Measurements from ENCODE around the gene ZDHHC8. TPM values are rescaled to one million over a fixed set of nuclear protein-coding genes. Genes with fewer than 3 reads are reported as not detected.

Gene ZDHHC8
- total RNA-seq, 1 experiment from 2014 or later: 39.9 TPM

- CTCF ChIA-PET: no interaction called here
- Histone ChIP-seq H3K36me3 (ENCODE audit: control insufficient read depth, insufficient read depth, low read length) (peaks cover 11% of the 10 kb centered on the region), H3K9me3 (no peaks in the 10 kb centered on the region), H3K4me1 (no peaks in the 10 kb centered on the region), H3K27me3 (replicated peaks; ENCODE audit: control insufficient read depth, insufficient read depth, low read length) (no peaks in the 10 kb centered on the region), H3K4me3 (ENCODE audit: low read depth, low read length) (no peak overlapping the region)
- POLR2A ChIA-PET: no interaction called here
- BruUV-seq (replicated peaks): no TSS peak
- H3K27me3 Mint-ChIP-seq (ENCODE audit: insufficient read depth, unreplicated experiment): no peaks in the 10 kb centered on the region
- DNase-seq: no peak
- H3K4me3 Mint-ChIP-seq (ENCODE audit: unreplicated experiment): no peak overlapping the region
- intact Hi-C loops (cut with micrococcal nuclease; ENCODE audit: unreplicated experiment): no loop called here
- no peak overlapping the region for H3K27ac Mint-ChIP-seq (ENCODE audit: unreplicated experiment)
- H3K36me3 Mint-ChIP-seq (ENCODE audit: insufficient read depth, unreplicated experiment): peaks cover 86% of the 10 kb centered on the region
- H3K4me1 Mint-ChIP-seq (ENCODE audit: low read depth, unreplicated experiment): no peaks in the 10 kb centered on the region
- no peaks in the 10 kb centered on the region for H3K9me3 Mint-ChIP-seq (ENCODE audit: unreplicated experiment)
- TF ChIP-seq CTCF (IDR thresholded peaks at IDR 0.05; ENCODE audit: insufficient read depth in 1 of 2, low read depth in 1 of 2, low read length in 1 of 2, severe bottlenecking in 1 of 2, unreplicated experiment in 1 of 2): no peak
Observed at GRCh38 chr22:20107471-20107901, 24.1 kb upstream of the ZDHHC8 start.

- TF ChIP-seq CTCF (IDR thresholded peaks at IDR 0.05; ENCODE audit: insufficient read depth in 1 of 2, low read depth in 1 of 2, low read length in 1 of 2, severe bottlenecking in 1 of 2, unreplicated experiment in 1 of 2): no peak
- H3K36me3 Mint-ChIP-seq (ENCODE audit: insufficient read depth, unreplicated experiment): peaks cover 90% of the 10 kb centered on the region
- Histone ChIP-seq H3K36me3 (ENCODE audit: control insufficient read depth, insufficient read depth, low read length) (peaks cover 11% of the 10 kb centered on the region), H3K4me1 (no peaks in the 10 kb centered on the region), H3K4me3 (ENCODE audit: low read depth, low read length) (no peak overlapping the region), H3K9me3 (no peaks in the 10 kb centered on the region), H3K27me3 (replicated peaks; ENCODE audit: control insufficient read depth, insufficient read depth, low read length) (no peaks in the 10 kb centered on the region)
- DNase-seq: no peak
- BruUV-seq (replicated peaks): no TSS peak
- H3K9me3 Mint-ChIP-seq (ENCODE audit: unreplicated experiment): no peaks in the 10 kb centered on the region
- no peaks in the 10 kb centered on the region for H3K27me3 Mint-ChIP-seq (ENCODE audit: insufficient read depth, unreplicated experiment)
- H3K4me1 Mint-ChIP-seq (ENCODE audit: low read depth, unreplicated experiment): no peaks in the 10 kb centered on the region
- H3K4me3 Mint-ChIP-seq (ENCODE audit: unreplicated experiment): no peak overlapping the region
- intact Hi-C loops (cut with micrococcal nuclease; ENCODE audit: unreplicated experiment): no loop called here
- no peak overlapping the region for H3K27ac Mint-ChIP-seq (ENCODE audit: unreplicated experiment)
- CTCF ChIA-PET: no interaction called here
- POLR2A ChIA-PET: interaction anchor here (1.1 kb wide), 1 partner anchor 9 kb away, joined by 3 read pairs; the partner anchor contains the start of gene TRMT2A
Observed at GRCh38 chr22:20107951-20108756, 23.4 kb upstream of the ZDHHC8 start.

- no peak overlapping the region for H3K4me3 ChIP-seq (ENCODE audit: low read depth, low read length)
- intact Hi-C loops (cut with micrococcal nuclease; ENCODE audit: unreplicated experiment): no loop called here
- peaks cover 11% of the 10 kb centered on the region for H3K36me3 ChIP-seq (ENCODE audit: control insufficient read depth, insufficient read depth, low read length)
- no peaks in the 10 kb centered on the region for H3K9me3 Mint-ChIP-seq (ENCODE audit: unreplicated experiment)
- H3K27ac Mint-ChIP-seq (ENCODE audit: unreplicated experiment): no peak overlapping the region
- H3K4me3 Mint-ChIP-seq (ENCODE audit: unreplicated experiment): no peak overlapping the region
- H3K27me3 Mint-ChIP-seq (ENCODE audit: insufficient read depth, unreplicated experiment): no peaks in the 10 kb centered on the region
- no peak for TF ChIP-seq CTCF (IDR thresholded peaks at IDR 0.05; ENCODE audit: insufficient read depth in 1 of 2, low read depth in 1 of 2, low read length in 1 of 2, severe bottlenecking in 1 of 2, unreplicated experiment in 1 of 2)
- no peaks in the 10 kb centered on the region for H3K27me3 ChIP-seq (replicated peaks; ENCODE audit: control insufficient read depth, insufficient read depth, low read length)
- ChIA-PET POLR2A (interaction anchor here (1.1 kb wide), 1 partner anchor 9 kb away, joined by 3 read pairs; the partner anchor contains the start of gene TRMT2A), CTCF (no interaction called here)
- no peaks in the 10 kb centered on the region for H3K4me1 Mint-ChIP-seq (ENCODE audit: low read depth, unreplicated experiment)
- no peaks in the 10 kb centered on the region for H3K9me3 ChIP-seq
- H3K4me1 ChIP-seq: no peaks in the 10 kb centered on the region
- BruUV-seq (replicated peaks): no TSS peak
- no peak for DNase-seq
- H3K36me3 Mint-ChIP-seq (ENCODE audit: insufficient read depth, unreplicated experiment): peaks cover 90% of the 10 kb centered on the region
Observed at GRCh38 chr22:20108757-20109230, 22.8 kb upstream of the ZDHHC8 start.

Data from Caco-2 (cell line).